ENCODE data around the gene IMMP2L. TPM values are rescaled to one million over a fixed set of nuclear protein-coding genes. Genes with fewer than 3 reads are reported as not detected.

Gene IMMP2L
- total RNA-seq, 1 experiment from 2014 or later, result 8.8 TPM

GRCh38 chr7:111527545-111527944, 34.7 kb downstream of the IMMP2L start:
- BruUV-seq (replicated peaks), result no TSS peak
- ATAC-seq, result no peak
- DNase-seq (ENCODE audit: low read depth, low spot score), result no peak
- no peak overlapping the region for H3K4me3 ChIP-seq (ENCODE audit: low read depth in 2 of 2, low read length in 2 of 2)
- intact Hi-C loops (cut with micrococcal nuclease; ENCODE audit: unreplicated experiment) (no loop called here), in situ Hi-C loops (cut with HindIII; ENCODE audit: low pct_unique_long_range_greater_than_20kb, low sequenced_read_pairs) (no loop called here)
- no peak for TF ChIP-seq CTCF (IDR thresholded peaks at IDR 0.05)
- no peak for TF ChIP-seq TCF7L2 (IDR thresholded peaks at IDR 0.05; ENCODE audit: low read depth, low read length)
- no peak for TF ChIP-seq POLR2AphosphoS5 (IDR thresholded peaks at IDR 0.05; ENCODE audit: low read depth, low read length)
- TF ChIP-seq REST (IDR thresholded peaks at IDR 0.05; ENCODE audit: insufficient read depth in 1 of 2, low read depth in 2 of 2, low read length in 1 of 2), result no peak
- TF ChIP-seq SIN3A (IDR thresholded peaks at IDR 0.05; ENCODE audit: borderline replicate concordance, insufficient read depth, low read depth, low read length), result no peak
- no peaks in the 10 kb centered on the region for H3K4me1 ChIP-seq (ENCODE audit: control insufficient read depth, insufficient read depth, low read length)
- ChIA-PET CTCF (no interaction called here), POLR2A (no interaction called here)
- H3K27ac ChIP-seq (ENCODE audit: low read length), result no peak overlapping the region
- H3K36me3 ChIP-seq (ENCODE audit: control insufficient read depth, insufficient read depth, low read length), result no peaks in the 10 kb centered on the region
- no peaks in the 10 kb centered on the region for H3K27me3 ChIP-seq (ENCODE audit: control insufficient read depth, insufficient read depth, low read length)
- H3K9me3 ChIP-seq (ENCODE audit: control insufficient read depth, insufficient read depth, low read depth, low read length), result no peaks in the 10 kb centered on the region

- Histone ChIP-seq H3K27ac (ENCODE audit: low read length) (no peak overlapping the region), H3K36me3 (ENCODE audit: control insufficient read depth, insufficient read depth, low read length) (no peaks in the 10 kb centered on the region), H3K9me3 (ENCODE audit: control insufficient read depth, insufficient read depth, low read depth, low read length) (peaks cover 3% of the 10 kb centered on the region; the same call in 1 of the 2 replicates), H3K4me1 (ENCODE audit: control insufficient read depth, insufficient read depth, low read length) (no peaks in the 10 kb centered on the region), H3K27me3 (ENCODE audit: control insufficient read depth, insufficient read depth, low read length) (no peaks in the 10 kb centered on the region), H3K4me3 (ENCODE audit: low read depth in 2 of 2, low read length in 2 of 2) (no peak overlapping the region)
- in situ Hi-C loops (cut with HindIII; ENCODE audit: low pct_unique_long_range_greater_than_20kb, low sequenced_read_pairs) (no loop called here), intact Hi-C loops (cut with micrococcal nuclease; ENCODE audit: unreplicated experiment) (no loop called here)
- BruUV-seq (replicated peaks), result no TSS peak
- POLR2A ChIA-PET, result no interaction called here
- CTCF ChIA-PET, result no interaction called here
- TF ChIP-seq POLR2AphosphoS5 (IDR thresholded peaks at IDR 0.05; ENCODE audit: low read depth, low read length) (no peak), SIN3A (IDR thresholded peaks at IDR 0.05; ENCODE audit: borderline replicate concordance, insufficient read depth, low read depth, low read length) (no peak), REST (IDR thresholded peaks at IDR 0.05; ENCODE audit: insufficient read depth in 1 of 2, low read depth in 2 of 2, low read length in 1 of 2) (no peak), CTCF (IDR thresholded peaks at IDR 0.05) (no peak), TCF7L2 (IDR thresholded peaks at IDR 0.05; ENCODE audit: low read depth, low read length) (no peak)
- ATAC-seq (no peak), DNase-seq (ENCODE audit: low read depth, low spot score) (no peak)
These were observed 37.2 kb downstream of the IMMP2L start for GRCh38 chr7:111525100-111525499.
